Mesendoderm (in vitro differentiated cells): ENCODE measurements around the gene CENPS.

Experiments
- DNase-seq: peaks from one replicate; pipeline ENCODE4 v3.0.0; 2013
- H2AK5ac ChIP-seq: 2 replicates; pipeline ENCODE4 v1.6.1; 2013; ENCODE audit warnings: low read length, inconsistent platforms
- H2BK120ac ChIP-seq: 2 replicates; pipeline ENCODE4 v1.6.1; 2013; ENCODE audit warnings: low read depth, mild to moderate bottlenecking, low read length, moderate library complexity, mixed read lengths
- H2BK15ac ChIP-seq: replicated peaks from 2 replicates; pipeline ENCODE4 v1.6.1; 2013; ENCODE audit warnings: low read depth, mild to moderate bottlenecking, moderate library complexity
- H2BK5ac ChIP-seq: 2 replicates; pipeline ENCODE4 v1.6.1; 2013; ENCODE audit warnings: low read length, inconsistent platforms
- H3K18ac ChIP-seq: 2 replicates; pipeline ENCODE4 v1.6.1; 2013; ENCODE audit warnings: mild to moderate bottlenecking, low read length, mixed read lengths
- H3K23ac ChIP-seq: one replicate; pipeline ENCODE4 v1.6.1; 2013; ENCODE audit warnings: low read length
- H3K27ac ChIP-seq: 2 replicates; pipeline ENCODE4 v1.5.1; 2013; ENCODE audit warnings: low read depth, mild to moderate bottlenecking, inconsistent platforms, low read length, moderate library complexity
- H3K27me3 ChIP-seq: 2 replicates; pipeline ENCODE4 v1.6.1; 2013; ENCODE audit warnings: low read length, control low read depth, mild to moderate bottlenecking, inconsistent platforms; ENCODE audit not compliant: insufficient read depth, poor library complexity
- H3K36me3 ChIP-seq: 2 replicates; pipeline ENCODE4 v1.6.1; 2013; ENCODE audit warnings: low read length, inconsistent platforms; ENCODE audit not compliant: control insufficient read depth, insufficient read depth
- H3K4ac ChIP-seq: one replicate; pipeline ENCODE4 v1.6.1; 2013; ENCODE audit warnings: low read depth, mild to moderate bottlenecking, low read length, moderate library complexity
- H3K4me1 ChIP-seq: 2 replicates; pipeline ENCODE4 v1.6.1; 2013; ENCODE audit warnings: low read depth, low read length, inconsistent platforms; ENCODE audit not compliant: control insufficient read depth
- H3K4me2 ChIP-seq: 2 replicates; pipeline ENCODE4 v1.6.1; 2013; ENCODE audit warnings: low read length
- H3K4me3 ChIP-seq: 2 replicates; pipeline ENCODE4 v1.5.1; 2013; ENCODE audit warnings: mild to moderate bottlenecking, low read length
- H3K56ac ChIP-seq: one replicate; pipeline ENCODE4 v1.6.1; 2013; ENCODE audit warnings: low read length
- H3K79me1 ChIP-seq: 2 replicates; pipeline ENCODE4 v1.6.1; 2013; ENCODE audit warnings: low read length, inconsistent platforms
- H3K79me2 ChIP-seq: 2 replicates; pipeline ENCODE4 v1.6.1; 2013; ENCODE audit warnings: mild to moderate bottlenecking, low read length; ENCODE audit not compliant: control insufficient read depth, insufficient read depth
- H3K9ac ChIP-seq: 2 replicates; pipeline ENCODE4 v1.6.1; 2013; ENCODE audit warnings: low read length, inconsistent platforms
- H4K5ac ChIP-seq: one replicate; pipeline ENCODE4 v1.6.1; 2013; ENCODE audit warnings: low read length
- H4K8ac ChIP-seq: one replicate; pipeline ENCODE4 v1.6.1; 2013; ENCODE audit warnings: low read depth, mild to moderate bottlenecking, control low read depth, low read length, moderate library complexity
- WGBS: extraction: QIAGEN DNeasy Blood & Tissue Kit; methylation state at CpG from one replicate; pipeline ENCODE4 v1.1.7; 2013; ENCODE audit warnings: low lambda C conversion rate, missing lambda C conversion rate; ENCODE audit not compliant: insufficient coverage; ENCODE audit errors: extremely low coverage; 5-methylcytosine and 5-hydroxymethylcytosine counted together

Gene CENPS

GRCh38 chr1:10387677-10388386 is 42.4 kb upstream of the CENPS start:
- no peaks in the 10 kb centered on the region for H3K36me3 ChIP-seq
- no CpG with 5 or more reads among the region's 3 CpGs for WGBS
- no peak overlapping the region for H4K8ac ChIP-seq
- peak; percentile 55 for DNase-seq
- H3K18ac ChIP-seq, result no peak overlapping the region
- H2BK120ac ChIP-seq, result no peak overlapping the region
- H3K9ac ChIP-seq, result no peak overlapping the region
- H3K4me1 ChIP-seq, result no peaks in the 10 kb centered on the region
- no peak overlapping the region for H3K4ac ChIP-seq
- no peaks in the 10 kb centered on the region for H3K79me2 ChIP-seq
- no peaks in the 10 kb centered on the region for H3K27me3 ChIP-seq
- no peak overlapping the region for H2BK5ac ChIP-seq
- H3K4me3 ChIP-seq, result no peak overlapping the region
- no peak overlapping the region for H4K5ac ChIP-seq
- no peak overlapping the region for H3K27ac ChIP-seq
- no peak overlapping the region for H3K4me2 ChIP-seq
- no peak overlapping the region for H2AK5ac ChIP-seq
- no peak overlapping the region for H2BK15ac ChIP-seq
- H3K56ac ChIP-seq, result no peak overlapping the region
- H3K79me1 ChIP-seq, result no peaks in the 10 kb centered on the region
- no peak overlapping the region for H3K23ac ChIP-seq

DNA sequence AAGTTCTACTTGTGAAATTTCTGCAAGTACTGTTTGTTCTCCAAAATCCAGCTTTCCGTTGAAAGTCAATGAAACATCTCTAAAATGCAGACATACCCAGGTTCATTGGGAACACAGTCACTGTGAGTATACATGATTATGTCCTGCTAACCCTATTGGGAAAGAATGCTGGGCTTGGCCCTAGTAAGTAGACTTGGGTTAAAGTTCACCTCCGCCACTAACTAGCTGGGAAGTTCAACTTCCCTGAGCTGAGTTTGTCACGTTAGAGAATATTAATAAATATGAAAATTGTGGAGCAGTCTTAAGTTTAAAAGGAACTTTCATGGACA is 41.9 kb upstream of the CENPS start:
- Histone ChIP-seq H3K79me1 (no peaks in the 10 kb centered on the region), H3K23ac (no peak overlapping the region), H2BK120ac (no peak overlapping the region), H3K4me2 (no peak overlapping the region), H3K56ac (no peak overlapping the region), H2BK5ac (no peak overlapping the region), H3K27me3 (no peaks in the 10 kb centered on the region), H3K18ac (no peak overlapping the region), H3K4ac (no peak overlapping the region), H4K5ac (no peak overlapping the region), H4K8ac (no peak overlapping the region), H3K79me2 (no peaks in the 10 kb centered on the region), H3K4me3 (no peak overlapping the region), H3K27ac (no peak overlapping the region), H3K36me3 (no peaks in the 10 kb centered on the region), H2AK5ac (no peak overlapping the region), H3K4me1 (no peaks in the 10 kb centered on the region), H2BK15ac (no peak overlapping the region), H3K9ac (no peak overlapping the region)
- no peak for DNase-seq
- WGBS, result no CpG with 5 or more reads among the region's 3 CpGs

GRCh38 chr1:10389271-10389973 is 40.8 kb upstream of the CENPS start:
- no peak for DNase-seq
- Histone ChIP-seq H3K56ac (no peak overlapping the region), H3K79me1 (no peaks in the 10 kb centered on the region), H3K4ac (no peak overlapping the region), H2BK120ac (no peak overlapping the region), H3K18ac (no peak overlapping the region), H3K4me2 (no peak overlapping the region), H3K4me3 (no peak overlapping the region), H3K79me2 (no peaks in the 10 kb centered on the region), H3K4me1 (no peaks in the 10 kb centered on the region), H2BK5ac (no peak overlapping the region), H2AK5ac (no peak overlapping the region), H3K27me3 (no peaks in the 10 kb centered on the region), H4K5ac (no peak overlapping the region), H3K27ac (no peak overlapping the region), H3K36me3 (no peaks in the 10 kb centered on the region), H4K8ac (no peak overlapping the region), H3K23ac (no peak overlapping the region), H3K9ac (no peak overlapping the region), H2BK15ac (no peak overlapping the region)
- no CpG with 5 or more reads among the region's 6 CpGs for WGBS

DNA sequence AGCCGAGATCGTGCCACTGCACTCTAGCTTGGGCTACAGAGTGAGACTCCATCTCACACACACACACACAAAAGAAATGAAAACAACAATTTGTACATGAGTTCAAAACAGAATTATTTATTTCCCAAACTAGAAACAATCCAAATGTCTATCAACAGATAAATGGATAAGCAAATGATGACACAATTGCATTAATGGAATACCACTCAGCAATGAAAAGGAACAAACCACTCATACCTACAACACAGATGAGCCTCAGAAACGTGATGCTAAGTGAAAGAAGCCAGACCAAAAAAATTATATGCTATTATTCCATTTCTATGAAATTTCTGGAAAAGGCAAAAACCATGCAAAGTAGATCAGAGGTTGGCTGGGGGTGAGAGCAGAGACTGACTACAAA is 33.4 kb upstream of the CENPS start:
- Histone ChIP-seq H3K79me1 (peaks cover 2% of the 10 kb centered on the region), H2BK5ac (no peak overlapping the region), H3K27ac (no peak overlapping the region), H3K36me3 (no peaks in the 10 kb centered on the region), H3K27me3 (no peaks in the 10 kb centered on the region), H3K9ac (no peak overlapping the region), H3K56ac (no peak overlapping the region), H2AK5ac (no peak overlapping the region), H4K5ac (no peak overlapping the region), H4K8ac (no peak overlapping the region), H3K18ac (no peak overlapping the region), H3K23ac (no peak overlapping the region), H3K79me2 (peaks cover 17% of the 10 kb centered on the region), H2BK120ac (no peak overlapping the region), H3K4me2 (no peak overlapping the region), H3K4ac (no peak overlapping the region), H3K4me3 (no peak overlapping the region), H2BK15ac (no peak overlapping the region), H3K4me1 (no peaks in the 10 kb centered on the region)
- no peak for DNase-seq
- no CpG with 5 or more reads among the region's 3 CpGs for WGBS

- Histone ChIP-seq H3K36me3 (peaks cover 4% of the 10 kb centered on the region), H4K8ac (no peak overlapping the region), H2BK15ac (no peak overlapping the region), H2BK5ac (no peak overlapping the region), H3K4me1 (no peaks in the 10 kb centered on the region), H3K79me1 (peaks cover 2% of the 10 kb centered on the region), H3K27ac (peak overlapping the region; percentile 21), H3K4me3 (peak overlapping the region; percentile 83), H3K27me3 (no peaks in the 10 kb centered on the region), H3K56ac (peak overlapping the region; percentile 97), H2AK5ac (no peak overlapping the region), H2BK120ac (no peak overlapping the region), H3K9ac (peak overlapping the region; percentile 92), H3K18ac (no peak overlapping the region), H4K5ac (no peak overlapping the region), H3K79me2 (peaks cover 17% of the 10 kb centered on the region), H3K4ac (no peak overlapping the region), H3K23ac (no peak overlapping the region), H3K4me2 (peak overlapping the region; percentile 96)
- no CpG with 5 or more reads among the region's 34 CpGs for WGBS
- no peak for DNase-seq
Observed at GRCh38 chr1:10398278-10398733, 31.9 kb upstream of the CENPS start.
